Measurements from ENCODE around the gene IGFBP5.

Gene IGFBP5

GRCh38 chr2:216644842-216645635 is 50.3 kb downstream of the IGFBP5 start:
- H3K27me3 ChIP-seq (ENCODE audit: control insufficient read depth, insufficient read depth, low read length): no peaks in the 10 kb centered on the region
- peaks cover 14% of the 10 kb centered on the region for H3K4me1 ChIP-seq (ENCODE audit: control insufficient read depth, insufficient read depth, low read length)
- H3K4me3 ChIP-seq (ENCODE audit: low read depth, low read length): no peak overlapping the region
- no peak overlapping the region for H3K9ac ChIP-seq (ENCODE audit: low read depth, low read length)
- no peaks in the 10 kb centered on the region for H3K9me3 ChIP-seq (ENCODE audit: control insufficient read depth, insufficient read depth, low read length)
- H3K27ac ChIP-seq (ENCODE audit: low read depth, low read length): no peak overlapping the region
- peaks cover 29% of the 10 kb centered on the region for H3K36me3 ChIP-seq (ENCODE audit: control insufficient read depth, insufficient read depth, low read length)

- peak overlapping the region; percentile 36 for H3K27ac ChIP-seq (ENCODE audit: low read depth, low read length)
These were observed 51.2 kb downstream of the IGFBP5 start for GRCh38 chr2:216643986-216644659.

GRCh38 chr2:216637472-216637871 is 57.9 kb downstream of the IGFBP5 start:
- Histone ChIP-seq H3K36me3 (ENCODE audit: control insufficient read depth, insufficient read depth, low read length) (peaks cover 18% of the 10 kb centered on the region), H3K4me3 (ENCODE audit: low read depth, low read length) (no peak overlapping the region), H3K4me1 (ENCODE audit: control insufficient read depth, insufficient read depth, low read length) (peaks cover 13% of the 10 kb centered on the region), H3K27me3 (ENCODE audit: control insufficient read depth, insufficient read depth, low read length) (peaks cover 15% of the 10 kb centered on the region), H3K9me3 (ENCODE audit: control insufficient read depth, insufficient read depth, low read length) (no peaks in the 10 kb centered on the region), H3K9ac (ENCODE audit: low read depth, low read length) (no peak overlapping the region), H3K27ac (ENCODE audit: low read depth, low read length) (no peak overlapping the region)

More at GRCh38 chr2:216643986-216644659, 51.2 kb downstream of the IGFBP5 start:
- Histone ChIP-seq H3K9me3 (ENCODE audit: control insufficient read depth, insufficient read depth, low read length) (no peaks in the 10 kb centered on the region), H3K27me3 (ENCODE audit: control insufficient read depth, insufficient read depth, low read length) (no peaks in the 10 kb centered on the region), H3K4me1 (ENCODE audit: control insufficient read depth, insufficient read depth, low read length) (peaks cover 9% of the 10 kb centered on the region; the same call in 1 of the 2 replicates), H3K9ac (ENCODE audit: low read depth, low read length) (no peak overlapping the region), H3K36me3 (ENCODE audit: control insufficient read depth, insufficient read depth, low read length) (peaks cover 32% of the 10 kb centered on the region), H3K4me3 (ENCODE audit: low read depth, low read length) (no peak overlapping the region)

GRCh38 chr2:216636551-216637450 is 58.5 kb downstream of the IGFBP5 start:
- peaks cover 18% of the 10 kb centered on the region for H3K36me3 ChIP-seq (ENCODE audit: control insufficient read depth, insufficient read depth, low read length)
- peak overlapping the region; percentile 76 for H3K4me3 ChIP-seq (ENCODE audit: low read depth, low read length)
- peak overlapping the region; percentile 83 for H3K27ac ChIP-seq (ENCODE audit: low read depth, low read length)
- no peaks in the 10 kb centered on the region for H3K9me3 ChIP-seq (ENCODE audit: control insufficient read depth, insufficient read depth, low read length)
- H3K9ac ChIP-seq (ENCODE audit: low read depth, low read length): no peak overlapping the region; the same call in 1 of the 2 replicates
- H3K4me1 ChIP-seq (ENCODE audit: control insufficient read depth, insufficient read depth, low read length): peaks cover 20% of the 10 kb centered on the region
- H3K27me3 ChIP-seq (ENCODE audit: control insufficient read depth, insufficient read depth, low read length): peaks cover 22% of the 10 kb centered on the region

- Histone ChIP-seq H3K27ac (ENCODE audit: low read depth, low read length) (peak overlapping the region; percentile 83), H3K9ac (ENCODE audit: low read depth, low read length) (peak overlapping the region; percentile 43)
These were observed 59.4 kb downstream of the IGFBP5 start for GRCh38 chr2:216635701-216636550.

GRCh38 chr2:216635171-216635570 is 60.2 kb downstream of the IGFBP5 start:
- Histone ChIP-seq H3K9me3 (ENCODE audit: control insufficient read depth, insufficient read depth, low read length) (no peaks in the 10 kb centered on the region), H3K9ac (ENCODE audit: low read depth, low read length) (peak overlapping the region; percentile 41), H3K36me3 (ENCODE audit: control insufficient read depth, insufficient read depth, low read length) (peaks cover 5% of the 10 kb centered on the region), H3K27ac (ENCODE audit: low read depth, low read length) (peak overlapping the region; percentile 83), H3K4me3 (ENCODE audit: low read depth, low read length) (peak overlapping the region; percentile 76), H3K27me3 (ENCODE audit: control insufficient read depth, insufficient read depth, low read length) (peaks cover 22% of the 10 kb centered on the region), H3K4me1 (ENCODE audit: control insufficient read depth, insufficient read depth, low read length) (peaks cover 24% of the 10 kb centered on the region)

More at GRCh38 chr2:216635701-216636550, 59.4 kb downstream of the IGFBP5 start:
- Histone ChIP-seq H3K9me3 (ENCODE audit: control insufficient read depth, insufficient read depth, low read length) (no peaks in the 10 kb centered on the region), H3K27me3 (ENCODE audit: control insufficient read depth, insufficient read depth, low read length) (peaks cover 22% of the 10 kb centered on the region), H3K36me3 (ENCODE audit: control insufficient read depth, insufficient read depth, low read length) (peaks cover 12% of the 10 kb centered on the region), H3K4me1 (ENCODE audit: control insufficient read depth, insufficient read depth, low read length) (peaks cover 21% of the 10 kb centered on the region), H3K4me3 (ENCODE audit: low read depth, low read length) (peak overlapping the region; percentile 76)

- Histone ChIP-seq H3K4me3 (ENCODE audit: low read depth, low read length) (peak overlapping the region; percentile 76), H3K27ac (ENCODE audit: low read depth, low read length) (peak overlapping the region; percentile 83), H3K9ac (ENCODE audit: low read depth, low read length) (peak overlapping the region; percentile 59), H3K4me1 (ENCODE audit: control insufficient read depth, insufficient read depth, low read length) (peaks cover 27% of the 10 kb centered on the region), H3K36me3 (ENCODE audit: control insufficient read depth, insufficient read depth, low read length) (no peaks in the 10 kb centered on the region; the same call in 1 of the 2 replicates), H3K27me3 (ENCODE audit: control insufficient read depth, insufficient read depth, low read length) (peaks cover 22% of the 10 kb centered on the region), H3K9me3 (ENCODE audit: control insufficient read depth, insufficient read depth, low read length) (no peaks in the 10 kb centered on the region)
These were observed 60.8 kb downstream of the IGFBP5 start for GRCh38 chr2:216634370-216635148.

- no peak overlapping the region for H3K27ac ChIP-seq (ENCODE audit: low read depth, low read length)
- no peaks in the 10 kb centered on the region; the same call in 1 of the 2 replicates for H3K36me3 ChIP-seq (ENCODE audit: control insufficient read depth, insufficient read depth, low read length)
- H3K4me1 ChIP-seq (ENCODE audit: control insufficient read depth, insufficient read depth, low read length): peaks cover 27% of the 10 kb centered on the region
- peak overlapping the region; percentile 76 for H3K4me3 ChIP-seq (ENCODE audit: low read depth, low read length)
- H3K9me3 ChIP-seq (ENCODE audit: control insufficient read depth, insufficient read depth, low read length): no peaks in the 10 kb centered on the region
- H3K27me3 ChIP-seq (ENCODE audit: control insufficient read depth, insufficient read depth, low read length): peaks cover 22% of the 10 kb centered on the region
- peak overlapping the region; percentile 59; the same call in 1 of the 2 replicates for H3K9ac ChIP-seq (ENCODE audit: low read depth, low read length)
These were observed 61.6 kb downstream of the IGFBP5 start for GRCh38 chr2:216633616-216634369.
